Testis (tissue), 3 donors: ENCODE results near the gene CHADL. TPM values are rescaled to one million over a fixed set of nuclear protein-coding genes. Genes with fewer than 3 reads are reported as not detected.

Source experiments
- DNase-seq: peaks from one replicate; pipeline ENCODE4 v3.0.0-alpha.2; 2019
- H3K27ac ChIP-seq, 2 donors: fragments of 200-600 bp; sonication (generic); one replicate each; pipeline ENCODE4 v1.5.1; 2019
- H3K27me3 ChIP-seq: fragments of 200-600 bp; sonication (generic); one replicate; pipeline ENCODE4 v1.5.1; 2019
- H3K36me3 ChIP-seq: fragments of 200-600 bp; sonication (generic); one replicate; pipeline ENCODE4 v1.5.1; 2017; ENCODE audit warnings: low read depth; ENCODE audit errors: missing control alignments
- H3K4me1 ChIP-seq: fragments of 200-600 bp; sonication (generic); one replicate; pipeline ENCODE4 v1.5.1; 2019
- H3K4me3 ChIP-seq, 2 donors: fragments of 200-600 bp; sonication (generic); one replicate each; pipeline ENCODE4 v1.5.1; 2017 to 2019
- H3K9me3 ChIP-seq: fragments of 200-600 bp; sonication (generic); one replicate; pipeline ENCODE4 v1.5.1; 2017
- CTCF ChIP-seq, 3 experiments: fragments of 450-650 bp in 2 of 3; fragments of 200-600 bp in 1 of 3; sonication (generic) in 1 of 3; IDR thresholded peaks; one replicate each; pipeline ENCODE4 v1.5.1; 2016 to 2019; ENCODE audit warnings: antibody characterized with exemption in 3 of 3, mild to moderate bottlenecking in 2 of 3, moderate library complexity in 1 of 3
- POLR2A ChIP-seq: fragments of 450-650 bp; IDR thresholded peaks from one replicate; pipeline ENCODE4 v1.6.1; 2017; ENCODE audit warnings: antibody characterized with exemption, mild to moderate bottlenecking, moderate library complexity
- WGBS, 2 donors: methylation state at CpG; one replicate each; pipeline ENCODE4 v1.1.5; 2018; 5-methylcytosine and 5-hydroxymethylcytosine counted together
- intact Hi-C: fragments of 100-400 bp; cut with DNase I; formaldehyde crosslinking; loops from one replicate; pipeline ENCODE4 v1.15.1; 2023; ENCODE audit warnings: low total_unique reads
- polyA plus RNA-seq: library from polyadenylated mRNA; stranded (reverse); fragments of 350-450 nt; fragmentation: Illumina TruSeq; extraction: RNeasy Lipid Tissue Mini Kit (QIAGEN cat#74804); gene quantifications from one replicate; pipeline ENCODE4 v1.2.3, GENCODE V29; 2014; ENCODE audit warnings: low read depth, low replicate concordance; ENCODE audit not compliant: insufficient read depth
- total RNA-seq, 2 donors: library from RNA; depleted of rRNA; stranded (reverse); fragments of >200 nt; gene quantifications; one replicate each; pipeline ENCODE4 v1.2.3, GENCODE V29; 2016

CHADL gene
- total and polyA plus RNA-seq, 3 donors from 2014 or later: 6.5 to 12.8 (median 9.1) TPM

GRCh38 chr22:41237036-41237706 is 3.6 kb downstream of the CHADL start:
- Histone ChIP-seq H3K4me3 (peak overlapping the region; percentile 50 to 53), H3K36me3 (no peaks in the 10 kb centered on the region), H3K4me1 (peaks cover 13% of the 10 kb centered on the region), H3K27me3 (no peaks in the 10 kb centered on the region), H3K9me3 (no peaks in the 10 kb centered on the region), H3K27ac (peak overlapping the region in 1 of 2 donors; percentile 29)
- intact Hi-C loops: no loop called here
- WGBS, 2 donors: 20% methylated on average over 11 of the region's 33 CpGs; no CpG with 5 or more reads in 1 of the 2 donors
- TF ChIP-seq CTCF (IDR thresholded peaks at IDR 0.05) (no peak), POLR2A (no peak)
- no peak for DNase-seq

- intact Hi-C loops: no loop called here
- Histone ChIP-seq H3K4me3 (no peak overlapping the region), H3K4me1 (peaks cover 18% of the 10 kb centered on the region), H3K27ac (no peak overlapping the region), H3K27me3 (no peaks in the 10 kb centered on the region), H3K9me3 (no peaks in the 10 kb centered on the region), H3K36me3 (no peaks in the 10 kb centered on the region)
- 64 to 74% methylated on average over 8 to 19 of the region's 19 CpGs for WGBS, 2 donors
- peak; percentile 70 for DNase-seq
- no peak for TF ChIP-seq CTCF (IDR thresholded peaks at IDR 0.05)
- TF ChIP-seq POLR2A: no peak
Observed at GRCh38 chr22:41234815-41235695, 5.7 kb downstream of the CHADL start.

GRCh38 chr22:41231369-41231768 is 9.4 kb downstream of the CHADL start:
- no peaks in the 10 kb centered on the region for H3K36me3 ChIP-seq
- no peaks in the 10 kb centered on the region for H3K9me3 ChIP-seq
- no peaks in the 10 kb centered on the region for H3K27me3 ChIP-seq
- no peak overlapping the region for H3K4me3 ChIP-seq
- TF ChIP-seq CTCF (IDR thresholded peaks at IDR 0.05) (no peak), POLR2A (no peak)
- H3K4me1 ChIP-seq: peaks cover 11% of the 10 kb centered on the region
- no peak for DNase-seq
- intact Hi-C loops: no loop called here
- 83 to 88% methylated on average over 7 of the region's 7 CpGs for whole genome bisulfite sequencing, 2 donors
- no peak overlapping the region for H3K27ac ChIP-seq

- Histone ChIP-seq H3K36me3 (no peaks in the 10 kb centered on the region), H3K4me3 (no peak overlapping the region), H3K27ac (no peak overlapping the region), H3K9me3 (no peaks in the 10 kb centered on the region), H3K27me3 (no peaks in the 10 kb centered on the region), H3K4me1 (peaks cover 11% of the 10 kb centered on the region)
- no peak for TF ChIP-seq POLR2A
- TF ChIP-seq CTCF (IDR thresholded peaks at IDR 0.05): no peak
- intact Hi-C loops: no loop called here
- WGBS, 2 donors: 88% methylated on average over 9 of the region's 9 CpGs; no CpG with 5 or more reads in 1 of the 2 donors
- DNase-seq: no peak
Observed at GRCh38 chr22:41230401-41230785, 10.3 kb downstream of the CHADL start.
